D721Med (cell line): Measurements from ENCODE around the gene ESRRG.
"Not testable (repeated sequence)": the region's sequence is repeated elsewhere in the genome, so short reads cannot be mapped to it uniquely, and the experiment has no call there.

Experiments used
- DNase-seq: peaks from one replicate; pipeline ENCODE4 v3.0.0; 2011; ENCODE audit warnings: low spot score; ENCODE audit not compliant: insufficient read length
- FAIRE-seq: peaks from 2 replicates; lab custom pipeline; 2011; peaks lifted over from hg19 to GRCh38; lab: Jason Lieb, UNC
- TF ChIP-seq, protein P1 (sequence below): IDR thresholded peaks from 2 replicates; pipeline ENCODE4 v1.5.1; 2012; ENCODE audit warnings: mild to moderate bottlenecking, control low read depth; ENCODE audit not compliant: insufficient read depth; ENCODE audit errors: missing control alignments

Gene ESRRG

DNA sequence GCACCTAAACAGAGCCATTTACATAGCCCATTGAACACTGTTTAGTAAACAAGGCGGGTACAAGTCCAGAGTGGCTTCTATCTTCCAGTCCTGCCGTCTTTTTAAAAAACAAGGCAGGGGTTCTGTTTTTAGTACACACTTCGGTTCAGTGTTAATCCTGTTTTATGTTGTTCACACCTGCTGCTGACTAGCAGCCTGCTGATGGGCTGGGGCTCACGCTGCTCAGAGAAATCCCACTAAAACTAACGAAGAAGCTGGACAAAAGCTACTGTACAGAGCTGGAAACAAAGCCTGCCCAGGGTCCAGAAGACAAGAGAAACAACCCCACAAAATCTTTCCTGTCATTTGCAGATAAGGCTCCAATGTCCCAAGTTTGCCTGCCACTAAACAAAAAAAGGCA, 13.2 kb downstream of the ESRRG start:
- TF ChIP-seq, protein P1, sequence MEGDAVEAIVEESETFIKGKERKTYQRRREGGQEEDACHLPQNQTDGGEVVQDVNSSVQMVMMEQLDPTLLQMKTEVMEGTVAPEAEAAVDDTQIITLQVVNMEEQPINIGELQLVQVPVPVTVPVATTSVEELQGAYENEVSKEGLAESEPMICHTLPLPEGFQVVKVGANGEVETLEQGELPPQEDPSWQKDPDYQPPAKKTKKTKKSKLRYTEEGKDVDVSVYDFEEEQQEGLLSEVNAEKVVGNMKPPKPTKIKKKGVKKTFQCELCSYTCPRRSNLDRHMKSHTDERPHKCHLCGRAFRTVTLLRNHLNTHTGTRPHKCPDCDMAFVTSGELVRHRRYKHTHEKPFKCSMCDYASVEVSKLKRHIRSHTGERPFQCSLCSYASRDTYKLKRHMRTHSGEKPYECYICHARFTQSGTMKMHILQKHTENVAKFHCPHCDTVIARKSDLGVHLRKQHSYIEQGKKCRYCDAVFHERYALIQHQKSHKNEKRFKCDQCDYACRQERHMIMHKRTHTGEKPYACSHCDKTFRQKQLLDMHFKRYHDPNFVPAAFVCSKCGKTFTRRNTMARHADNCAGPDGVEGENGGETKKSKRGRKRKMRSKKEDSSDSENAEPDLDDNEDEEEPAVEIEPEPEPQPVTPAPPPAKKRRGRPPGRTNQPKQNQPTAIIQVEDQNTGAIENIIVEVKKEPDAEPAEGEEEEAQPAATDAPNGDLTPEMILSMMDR = no peak
- FAIRE-seq (peak; percentile 89), DNase-seq (no peak)

DNA sequence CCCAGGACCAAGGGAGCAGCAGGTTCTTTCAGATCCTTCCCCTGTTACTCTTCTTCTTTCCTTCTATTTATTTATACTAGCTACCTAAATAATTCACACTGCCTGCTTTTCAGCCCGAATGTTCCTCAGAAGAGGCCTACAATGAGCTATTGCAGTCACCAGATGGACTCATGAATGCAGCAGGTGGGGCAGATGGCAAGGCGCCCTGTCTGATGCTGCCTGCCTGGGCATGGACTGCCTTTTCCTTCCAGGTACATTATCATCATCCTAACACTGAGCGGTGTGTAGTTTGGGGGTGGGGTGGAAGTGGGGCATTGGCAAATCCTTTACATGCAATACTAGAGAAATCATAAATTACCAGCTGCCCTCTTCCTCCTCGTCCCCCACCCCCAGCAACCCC, 17.6 kb downstream of the ESRRG start:
- TF ChIP-seq, protein P1 = no peak
- DNase-seq = no peak
- FAIRE-seq = peak; percentile 99

DNA sequence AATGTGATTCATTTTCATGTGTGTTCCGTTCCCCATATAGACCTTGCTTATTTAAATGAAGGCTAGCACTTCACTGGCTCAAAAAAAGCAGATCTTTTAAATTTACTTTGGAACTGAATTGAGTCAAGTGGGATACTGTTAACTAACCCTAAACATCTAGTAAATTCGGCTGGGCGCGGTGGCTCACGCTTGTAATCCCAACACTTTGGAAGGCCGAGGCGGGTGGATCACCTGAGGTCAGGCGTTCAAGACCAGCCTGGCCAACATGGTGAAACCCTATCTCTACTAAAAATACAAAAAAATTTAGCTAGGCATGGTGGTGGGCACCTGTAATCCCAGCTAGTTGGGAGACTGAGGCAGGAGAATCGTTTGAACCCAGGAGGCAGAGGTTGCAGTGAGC, 19.2 kb downstream of the ESRRG start:
- not testable (repeated sequence) for FAIRE-seq, DNase-seq

GRCh38 chr1:216702170-216702569, 21.1 kb downstream of the ESRRG start:
- TF ChIP-seq, protein P1 = no peak
- FAIRE-seq = peak; percentile 66
- DNase-seq = no peak

GRCh38 chr1:216700779-216701178, 22.4 kb downstream of the ESRRG start:
- DNase-seq (no peak), FAIRE-seq (peak; percentile 99)
- TF ChIP-seq, protein P1 = no peak

DNA sequence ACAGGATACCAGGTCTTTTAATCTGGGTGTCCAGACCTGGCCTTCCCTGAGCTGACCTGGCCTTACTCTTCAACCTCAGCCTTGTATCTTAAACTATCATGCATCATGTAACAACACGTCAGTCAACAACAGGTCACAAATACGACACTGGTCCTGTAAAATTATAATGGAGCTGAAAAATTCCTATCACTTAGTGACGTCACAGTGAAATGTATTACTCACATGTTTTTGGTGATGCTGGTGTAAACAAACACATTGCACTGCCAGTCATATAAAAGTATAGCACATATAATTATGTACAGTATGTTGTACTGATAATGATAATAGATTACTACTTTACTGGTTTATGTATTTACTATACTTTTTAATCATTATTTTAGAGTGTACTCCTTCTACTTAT, 31.5 kb downstream of the ESRRG start:
- DNase-seq (no peak), FAIRE-seq (peak; percentile 96)
- TF ChIP-seq, protein P1 = no peak

DNA sequence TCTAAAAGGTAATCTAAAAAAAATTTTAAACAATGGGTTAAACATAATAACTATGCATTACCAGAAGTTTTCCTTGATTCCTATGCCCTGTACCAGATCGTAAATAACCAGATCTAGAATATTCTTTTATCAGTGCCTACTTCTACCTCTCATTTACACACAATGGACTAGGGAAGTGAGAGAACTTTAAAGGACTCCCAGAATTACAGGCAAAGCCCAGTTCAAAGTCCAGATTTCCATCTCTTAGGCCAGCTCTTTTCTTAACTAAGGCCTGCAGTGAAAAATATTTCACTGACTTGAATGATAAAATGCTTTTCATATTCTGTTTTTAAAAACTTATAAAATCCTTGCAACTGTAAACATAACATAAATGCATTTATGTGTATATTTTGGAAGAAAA, 32.6 kb downstream of the ESRRG start:
- FAIRE-seq (peak; percentile 93), DNase-seq (no peak)
- TF ChIP-seq, protein P1 = no peak

- FAIRE-seq (peak; percentile 100), DNase-seq (no peak)
- TF ChIP-seq, protein P1 = no peak
Measured at GRCh38 chr1:216688127-216688657, 35.0 kb downstream of the ESRRG start.
